Right cardiac atrium (tissue), 5 donors: Measurements from ENCODE around the gene SPOUT1. TPM values are rescaled to one million over a fixed set of nuclear protein-coding genes. Genes with fewer than 3 reads are reported as not detected.
"Not testable (repeated sequence)": the region's sequence is repeated elsewhere in the genome, so short reads cannot be mapped to it uniquely, and the experiment has no call there.

Source experiments
- ATAC-seq, 2 donors: fragments of 200-7000 bp; cut with Tn5 transposase; one replicate each; pipeline versions ENCODE4 v1.8.0 to v1.9.1; 2020; ENCODE audit warnings: moderate library complexity in 2 of 2, mild to moderate bottlenecking in 1 of 2
- DNase-seq, 3 donors: peaks; one replicate each; pipeline ENCODE4 v3.0.0-alpha.2; 2020
- H3K27ac ChIP-seq: one replicate; pipeline ENCODE4 v1.5.1; 2013; ENCODE audit warnings: mild to moderate bottlenecking, low read length, control low read depth, moderate library complexity
- H3K27me3 ChIP-seq: one replicate; pipeline ENCODE4 v1.6.1; 2013; ENCODE audit not compliant: control insufficient read depth, insufficient read depth
- H3K4me1 ChIP-seq: one replicate; pipeline ENCODE4 v1.6.1; 2013; ENCODE audit warnings: low read length; ENCODE audit not compliant: control insufficient read depth, insufficient read depth
- H3K4me3 ChIP-seq: one replicate; pipeline ENCODE4 v1.5.1; 2013; ENCODE audit warnings: low read length, control low read depth
- H3K9me3 ChIP-seq: one replicate; pipeline ENCODE4 v1.6.1; 2013; ENCODE audit warnings: low read length; ENCODE audit not compliant: control insufficient read depth
- WGBS: extraction: QIAGEN DNeasy Blood & Tissue Kit; methylation state at CpG from one replicate; pipeline ENCODE4 v1.1.7; 2013; 5-methylcytosine and 5-hydroxymethylcytosine counted together
- intact Hi-C, 4 donors: fragments of 100-400 bp; cut with DNase I; formaldehyde crosslinking; loops; one replicate each; pipeline versions ENCODE4 v1.11.0 to v1.14.0; 2022 to 2023
- long read RNA-seq, 4 donors: library from polyadenylated mRNA; unstranded; transcript quantifications; one replicate each; pipeline ENCODE4 v2.0.0, GENCODE V29; 2020 to 2021
- polyA plus RNA-seq: library from polyadenylated mRNA; stranded (reverse); fragments of 200-250 nt; gene quantifications from one replicate; pipeline ENCODE4 v1.2.3, GENCODE V29; 2013
- total RNA-seq, 4 donors: library from RNA; stranded (reverse); fragmentation: NEBNext Ultra II Directional; extraction: Animal tissue kit (Norgen Biotek cat#: 25700); gene quantifications; one replicate each; pipeline ENCODE4 v1.2.1, GENCODE V29; 2021
- donor health status: healthy with polysubstance abuse.
- donor health status: DM: no; HTN: yes; CAD: no.
- donor health status: DM: no; HTN: no; CAD: no.
- donor health status: DM: no; HTN: yes; CAD: no; lungs with severe emphysema.
- donor health status: DM: yes; HTN: yes; CAD: no.

Gene SPOUT1, protein sequence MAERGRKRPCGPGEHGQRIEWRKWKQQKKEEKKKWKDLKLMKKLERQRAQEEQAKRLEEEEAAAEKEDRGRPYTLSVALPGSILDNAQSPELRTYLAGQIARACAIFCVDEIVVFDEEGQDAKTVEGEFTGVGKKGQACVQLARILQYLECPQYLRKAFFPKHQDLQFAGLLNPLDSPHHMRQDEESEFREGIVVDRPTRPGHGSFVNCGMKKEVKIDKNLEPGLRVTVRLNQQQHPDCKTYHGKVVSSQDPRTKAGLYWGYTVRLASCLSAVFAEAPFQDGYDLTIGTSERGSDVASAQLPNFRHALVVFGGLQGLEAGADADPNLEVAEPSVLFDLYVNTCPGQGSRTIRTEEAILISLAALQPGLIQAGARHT
- total RNA-seq (10 to 100 TPM; 13.4 to 22.1 (median 17.2) TPM), polyA plus RNA-seq (11.9 TPM)
- long read RNA-seq, donor 1, full-length matches to known transcripts = 25 of 52 reads
- long read RNA-seq, donor 1, partial matches to known transcripts = 1 of 52 reads
- long read RNA-seq, donor 1, other reads (novel, unspliced or antisense) = 26 of 52 reads
- long read RNA-seq, donor 2, full-length matches to known transcripts = 13 of 26 reads
- long read RNA-seq, donor 2, partial matches to known transcripts = 3 of 26 reads
- long read RNA-seq, donor 2, other reads (novel, unspliced or antisense) = 10 of 26 reads
- long read RNA-seq, donor 3, full-length matches to known transcripts = 53 of 89 reads
- long read RNA-seq, donor 3, partial matches to known transcripts = 9 of 89 reads
- long read RNA-seq, donor 3, other reads (novel, unspliced or antisense) = 27 of 89 reads
- long read RNA-seq, donor 4, full-length matches to known transcripts = 18 of 35 reads
- long read RNA-seq, donor 4, partial matches to known transcripts = 2 of 35 reads
- long read RNA-seq, donor 4, other reads (novel, unspliced or antisense) = 15 of 35 reads

DNA sequence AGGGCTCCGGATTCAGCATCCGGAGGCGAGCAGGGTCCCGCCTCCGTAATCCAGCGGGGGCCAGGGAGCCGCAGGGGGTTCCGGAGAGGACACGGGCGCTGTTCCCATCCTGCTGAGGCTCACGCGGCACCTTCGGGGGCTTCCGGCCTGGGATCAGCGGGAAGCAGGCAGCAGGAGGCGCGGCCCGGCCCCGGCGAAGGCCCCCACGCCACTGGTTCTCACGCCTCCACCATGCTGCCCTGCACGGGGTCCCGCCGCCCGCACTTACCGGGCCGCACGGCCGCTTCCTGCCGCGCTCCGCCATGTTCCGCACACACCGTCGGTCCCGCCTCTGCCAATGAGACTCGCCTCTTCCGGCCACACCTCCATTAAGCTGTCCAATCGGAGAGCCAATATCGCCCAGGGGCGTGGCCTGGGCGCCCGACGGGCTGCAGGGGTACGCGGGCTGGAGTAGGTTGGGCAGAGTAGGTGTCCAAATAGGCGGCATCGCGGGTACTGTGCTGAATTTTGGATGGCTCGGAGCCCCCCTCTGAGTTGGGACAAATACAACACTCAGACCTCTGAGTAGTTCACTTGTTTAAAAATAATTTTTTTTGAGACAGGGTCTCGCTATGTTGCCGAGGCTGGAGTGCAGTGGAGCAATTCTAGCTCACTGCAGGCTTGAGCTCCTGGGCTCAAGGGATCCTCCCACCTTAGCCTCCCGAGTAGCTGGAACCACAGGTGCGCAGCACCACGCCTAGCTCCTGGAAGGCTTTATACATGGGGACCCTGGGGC lies at the start of gene SPOUT1:
SPOUT1 (minus strand) TSS at position 318 of the 775 bp plus-strand sequence; CDS start at position 304, 14 bp downstream.
- intact Hi-C loops = no loop called here
- 1% methylated on average over 56 of the region's 56 CpGs for WGBS

DNA sequence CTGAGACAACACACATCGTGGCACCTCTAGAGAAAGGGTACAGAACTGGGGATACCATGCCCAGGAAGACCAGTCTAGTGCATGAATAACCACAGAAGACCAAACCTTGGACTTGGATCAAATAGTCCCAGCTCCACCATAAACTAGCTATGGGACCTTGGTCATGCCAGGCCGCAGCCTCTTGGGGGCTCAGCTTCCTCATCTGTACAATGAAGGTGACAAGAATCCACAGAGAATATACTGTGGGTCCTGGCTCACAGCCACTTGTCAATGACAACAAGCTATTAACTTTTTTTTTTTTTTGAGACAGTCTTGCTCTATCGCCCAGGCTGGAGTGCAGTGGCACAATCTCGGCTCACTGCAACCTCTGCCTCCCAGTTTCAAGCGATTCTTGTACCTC lies 48.3 kb upstream of the SPOUT1 start:
- no peak for DNase-seq
- intact Hi-C loops = no loop called here
- Histone ChIP-seq H3K27me3 (no peaks in the 10 kb centered on the region), H3K27ac (peak overlapping the region; percentile 62), H3K9me3 (no peaks in the 10 kb centered on the region), H3K4me1 (peaks cover 8% of the 10 kb centered on the region), H3K4me3 (no peak overlapping the region)
- ATAC-seq = no peak
- WGBS = 77% methylated on average over 5 of the region's 5 CpGs

More for the DNA sequence above, at the start of gene SPOUT1:
- Histone ChIP-seq H3K9me3 (no peaks in the 10 kb centered on the region), H3K27ac (peak within 1 kb of the TSS; percentile 28), H3K27me3 (no peaks in the 10 kb centered on the region), H3K4me1 (no peaks in the 10 kb centered on the region), H3K4me3 (peak within 1 kb of the TSS; percentile 58)
- DNase-seq = peak; percentile 93 to 97 (median 97)
- peak; percentile 99 for ATAC-seq

DNA sequence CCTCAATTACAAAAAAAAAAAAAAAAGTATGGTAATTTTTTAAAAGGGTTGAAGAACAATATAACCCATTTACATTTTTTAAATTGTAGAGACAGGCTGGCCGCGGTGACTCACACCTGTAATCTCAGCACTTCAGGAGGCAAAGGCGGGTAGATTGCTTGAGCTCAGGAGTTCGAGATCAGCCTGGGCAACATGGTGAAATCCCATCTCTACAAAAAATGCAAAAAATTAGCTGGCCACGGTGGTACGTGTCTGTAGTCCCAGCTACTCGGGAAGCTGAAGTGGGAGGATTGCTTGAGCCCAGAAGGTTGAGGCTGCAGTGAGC lies 41.3 kb upstream of the SPOUT1 start:
- H3K4me3 ChIP-seq, intact Hi-C loops, H3K4me1 ChIP-seq, H3K27me3 ChIP-seq, H3K9me3 ChIP-seq, DNase-seq, H3K27ac ChIP-seq, ATAC-seq: not testable (repeated sequence)
- WGBS = 89% methylated on average over 7 of the region's 7 CpGs

DNA sequence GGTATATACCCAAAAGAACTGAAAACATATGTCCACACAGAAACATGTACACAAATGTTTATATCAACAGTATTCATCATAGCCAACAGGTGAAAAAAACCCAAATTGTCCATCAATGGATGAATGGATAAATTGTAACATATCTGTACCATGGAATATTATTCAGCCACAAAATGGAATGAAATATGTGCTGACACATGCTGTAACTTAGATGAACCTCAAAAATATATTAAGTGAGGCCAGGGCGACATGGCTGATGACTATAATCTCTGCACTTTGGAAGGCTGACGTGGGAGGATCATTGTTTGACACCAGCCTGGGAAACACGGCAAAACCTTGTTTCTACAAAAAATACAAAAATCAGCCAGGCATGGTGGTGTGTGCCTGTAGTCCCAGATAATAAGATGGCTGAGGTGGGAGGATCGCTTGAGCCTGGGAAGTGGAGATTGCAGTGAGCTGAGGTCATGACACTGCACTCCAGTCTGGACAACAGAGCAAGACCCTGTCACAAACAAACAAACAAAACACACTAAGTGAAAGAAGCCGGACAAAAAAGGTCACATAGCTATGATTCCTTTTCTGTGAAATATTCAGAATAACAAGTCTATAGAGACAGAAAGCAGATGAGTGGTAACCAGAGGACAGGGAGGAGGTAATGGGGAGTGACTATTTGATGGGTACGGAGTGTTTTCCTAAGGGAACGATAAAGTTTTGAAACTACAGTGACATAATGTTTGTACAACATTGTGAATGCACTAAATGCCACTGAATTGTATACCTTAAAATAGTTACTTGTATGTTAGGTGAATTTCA lies 40.7 kb upstream of the SPOUT1 start:
- Histone ChIP-seq H3K4me3 (no peak overlapping the region), H3K9me3 (no peaks in the 10 kb centered on the region), H3K4me1 (no peaks in the 10 kb centered on the region), H3K27ac (no peak overlapping the region), H3K27me3 (no peaks in the 10 kb centered on the region)
- intact Hi-C loops = no loop called here
- 84% methylated on average over 7 of the region's 7 CpGs for WGBS
- no peak for ATAC-seq
- DNase-seq = no peak

DNA sequence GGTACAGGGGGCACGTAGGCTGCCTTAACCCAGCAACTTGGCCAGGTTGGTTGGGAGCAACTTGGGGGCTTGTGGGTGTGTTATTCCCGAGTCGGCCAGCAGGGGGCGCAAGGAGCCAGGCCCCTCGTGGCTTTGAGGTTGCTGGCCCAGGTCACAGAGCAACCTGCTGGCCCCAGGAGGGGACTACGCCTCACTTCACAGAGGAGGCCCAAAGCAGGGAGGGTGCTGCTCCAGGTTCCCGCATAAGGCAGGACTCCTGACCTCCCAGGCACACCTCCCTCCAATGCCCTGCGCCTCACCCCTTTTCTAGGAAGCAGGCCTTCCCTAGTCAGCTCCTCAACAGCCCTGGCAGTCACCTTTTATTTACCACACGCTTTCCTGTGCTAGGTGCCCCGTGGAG lies 34.1 kb upstream of the SPOUT1 start:
- ATAC-seq = peak; percentile 79 to 89
- Histone ChIP-seq H3K9me3 (no peaks in the 10 kb centered on the region), H3K27ac (no peak overlapping the region), H3K4me3 (no peak overlapping the region), H3K4me1 (no peaks in the 10 kb centered on the region), H3K27me3 (no peaks in the 10 kb centered on the region)
- 23% methylated on average over 10 of the region's 10 CpGs for WGBS
- intact Hi-C loops = loop anchor here (2.0 to 5.0 kb wide), 2 partner anchors 64 to 65 kb away; no protein-coding TSS in a partner anchor
- DNase-seq = peak; percentile 73 to 90 (median 89)

DNA sequence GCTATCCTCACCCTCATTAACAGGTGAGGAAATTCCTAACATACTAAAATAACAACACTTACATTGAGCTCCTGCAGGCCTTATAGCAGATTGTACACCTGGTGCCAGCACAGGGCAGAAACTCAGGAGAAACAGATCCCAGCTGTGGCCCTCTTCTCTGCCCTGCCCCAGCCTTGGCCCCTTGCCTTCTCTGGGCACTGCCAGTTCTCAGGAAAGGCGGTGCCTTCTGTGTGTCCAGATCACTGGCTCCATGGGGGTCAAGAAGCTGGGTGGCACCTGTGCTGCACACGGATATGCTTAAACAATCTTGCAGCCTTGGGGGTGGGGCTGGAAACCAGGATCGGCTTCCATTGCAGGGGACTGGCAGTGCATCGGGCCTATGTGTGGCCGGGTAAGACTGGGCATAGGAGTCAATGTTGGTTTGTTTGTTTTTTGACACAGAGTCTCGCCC lies 32.8 kb upstream of the SPOUT1 start:
- WGBS = 82% methylated on average over 6 of the region's 6 CpGs
- Histone ChIP-seq H3K27ac (no peak overlapping the region), H3K27me3 (no peaks in the 10 kb centered on the region), H3K4me1 (no peaks in the 10 kb centered on the region), H3K4me3 (no peak overlapping the region), H3K9me3 (no peaks in the 10 kb centered on the region)
- DNase-seq (no peak), ATAC-seq (peak in 1 of 2 donors; percentile 40)
- intact Hi-C loops = loop anchor here (2.0 to 5.0 kb wide), 2 partner anchors 65 to 66 kb away; no protein-coding TSS in a partner anchor

DNA sequence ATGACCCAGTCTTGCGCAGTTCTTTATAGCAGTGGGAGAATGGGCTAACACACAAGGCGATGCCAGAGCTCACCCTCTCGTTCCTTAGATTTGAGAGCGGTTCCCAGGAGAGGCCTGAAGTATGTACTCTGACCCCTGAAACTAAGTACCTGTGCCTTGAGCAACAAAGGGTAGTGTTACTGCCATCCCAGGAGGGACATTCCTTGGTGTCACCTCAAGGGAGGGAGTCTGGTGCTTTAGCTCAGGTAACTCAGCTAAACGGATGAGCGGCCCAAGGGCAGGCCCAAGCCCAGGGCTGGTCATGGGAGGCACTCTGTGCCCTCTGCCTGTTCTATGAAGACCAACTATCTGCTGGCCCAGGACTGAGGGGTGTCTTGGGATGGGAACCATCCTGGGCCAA lies 31.9 kb upstream of the SPOUT1 start:
- Histone ChIP-seq H3K9me3 (no peaks in the 10 kb centered on the region), H3K27me3 (no peaks in the 10 kb centered on the region), H3K27ac (no peak overlapping the region), H3K4me1 (no peaks in the 10 kb centered on the region), H3K4me3 (no peak overlapping the region)
- DNase-seq (no peak), ATAC-seq (peak in 1 of 2 donors; percentile 27)
- 79% methylated on average over 6 of the region's 6 CpGs for WGBS
- intact Hi-C loops = loop anchor here in 2 of 4 donors (5.0 kb wide), 1 partner anchor 66 kb away; no protein-coding TSS in a partner anchor

DNA sequence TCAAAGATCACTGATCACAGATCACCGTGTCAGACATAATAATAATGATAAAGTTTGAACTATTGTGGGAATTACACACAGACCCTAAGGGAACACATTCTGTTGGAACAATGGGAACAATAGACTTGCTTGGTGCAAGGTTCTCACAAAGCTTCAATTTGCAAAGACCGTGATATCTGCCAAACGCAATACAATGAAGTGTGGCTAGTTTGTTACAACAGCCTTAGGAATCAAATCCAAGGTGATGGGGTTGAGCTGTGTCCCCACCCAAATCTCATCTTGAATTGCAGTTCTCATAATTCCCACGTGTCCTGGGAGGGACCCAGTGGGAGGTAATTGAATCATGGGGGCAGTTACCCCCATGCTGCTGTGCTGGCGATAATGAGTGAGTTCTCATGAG lies 31.3 kb upstream of the SPOUT1 start:
- Histone ChIP-seq H3K4me1 (no peaks in the 10 kb centered on the region), H3K27me3 (no peaks in the 10 kb centered on the region), H3K4me3 (no peak overlapping the region), H3K9me3 (no peaks in the 10 kb centered on the region), H3K27ac (no peak overlapping the region)
- ATAC-seq = no peak
- no peak for DNase-seq
- intact Hi-C loops = loop anchor here in 2 of 4 donors (5.0 kb wide), 1 partner anchor 66 kb away; no protein-coding TSS in a partner anchor
- WGBS = 81% methylated on average over 5 of the region's 5 CpGs

DNA sequence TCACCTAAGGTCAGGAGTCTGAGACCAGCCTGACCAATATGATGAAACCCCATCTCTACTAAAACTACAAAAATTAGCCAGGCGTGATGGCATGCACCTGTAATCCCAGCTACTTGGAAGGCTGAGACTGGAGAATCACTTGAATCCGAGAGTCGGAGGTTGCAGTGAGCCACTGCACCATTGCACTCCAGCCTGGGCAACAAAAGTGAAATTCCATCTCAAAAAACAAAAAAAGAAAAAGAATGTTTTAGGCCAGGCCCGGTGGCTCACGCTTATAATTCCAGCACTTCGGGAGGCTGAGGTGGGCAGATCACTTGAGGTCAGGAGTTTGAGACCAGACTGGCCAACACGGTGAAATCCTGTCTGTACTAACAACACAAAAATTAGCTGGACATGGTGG lies 28.9 kb upstream of the SPOUT1 start:
- DNase-seq, H3K9me3 ChIP-seq, H3K4me3 ChIP-seq, H3K27me3 ChIP-seq, H3K4me1 ChIP-seq, ATAC-seq, intact Hi-C loops, H3K27ac ChIP-seq: not testable (repeated sequence)
- 94% methylated on average over 7 of the region's 7 CpGs for WGBS

DNA sequence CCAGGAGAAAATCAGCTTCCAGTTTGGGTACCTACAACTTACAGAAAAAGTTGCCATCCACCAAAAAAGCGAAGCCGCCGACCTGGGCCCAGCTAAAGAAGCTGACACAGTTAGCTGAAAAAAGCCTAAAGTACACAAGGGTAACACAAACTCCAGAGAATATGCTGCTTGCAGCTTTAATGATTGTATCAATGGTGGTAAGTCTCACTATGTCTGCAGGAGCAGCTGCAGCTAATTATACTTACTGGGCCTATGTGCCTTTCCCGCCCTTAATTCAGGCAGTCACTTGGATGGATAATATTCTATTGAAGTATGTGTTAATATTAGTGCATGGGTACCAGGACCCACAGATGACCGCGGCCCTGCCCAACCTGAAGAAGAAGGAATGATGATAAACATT lies 24.9 kb upstream of the SPOUT1 start:
- ATAC-seq, H3K4me1 ChIP-seq, DNase-seq, H3K4me3 ChIP-seq, H3K9me3 ChIP-seq, H3K27ac ChIP-seq, H3K27me3 ChIP-seq, intact Hi-C loops: not testable (repeated sequence)
- 95% methylated on average over 6 of the region's 6 CpGs for WGBS
